IMR-90 (cell line): ENCODE measurements around the gene OR6S1. TPM values are rescaled to one million over a fixed set of nuclear protein-coding genes. Genes with fewer than 3 reads are reported as not detected.

Source experiments
- ATAC-seq: fragments of 200-7000 bp; cut with Tn5 transposase; 2 replicates; pipeline ENCODE4 v1.9.1; 2020; ENCODE audit warnings: low read depth, mild to moderate bottlenecking, moderate library complexity
- BruUV-seq: library from RNA; stranded (reverse); fragments of 400-500 nt; replicated peaks from 2 replicates; lab custom pipeline; 2021; lab: Mats Ljungman, UMichigan
- CTCF ChIA-PET: fragments of 300-600 bp; formaldehyde crosslinking; extraction: SDS; loops from one replicate; lab custom pipeline; 2021; ENCODE audit warnings: antibody characterized with exemption; lab: Yijun Ruan, JAX
- POLR2A ChIA-PET: fragments of 300-600 bp; sonication (Branson Sonifier 250); formaldehyde crosslinking; loops from one replicate; lab custom pipeline; 2022; ENCODE audit warnings: antibody characterized with exemption; ENCODE audit not compliant: unreplicated experiment; lab: Charles Lee
- DNase-seq: peaks from one replicate; pipeline ENCODE4 v3.0.0; 2013
- H2AFZ ChIP-seq: replicated peaks from 2 replicates; pipeline ENCODE3; 2013; ENCODE audit warnings: low read length, mild to moderate bottlenecking; ENCODE audit not compliant: poor library complexity
- H2AK5ac ChIP-seq: 2 replicates; pipeline ENCODE4 v1.6.1; 2013; ENCODE audit warnings: low read depth, low read length, inconsistent platforms
- H2AK9ac ChIP-seq: replicated peaks from 2 replicates; pipeline ENCODE3; 2013; ENCODE audit warnings: mild to moderate bottlenecking, low read depth, low read length, moderate library complexity; ENCODE audit not compliant: poor library complexity
- H2BK120ac ChIP-seq: 2 replicates; pipeline ENCODE4 v1.6.1; 2013; ENCODE audit warnings: low read depth, low read length, inconsistent platforms
- H2BK15ac ChIP-seq: 3 replicates; pipeline ENCODE4 v1.6.1; 2013; ENCODE audit warnings: low read depth, low read length, inconsistent platforms
- H2BK20ac ChIP-seq: 2 replicates; pipeline ENCODE4 v1.6.1; 2013; ENCODE audit warnings: low read depth, mild to moderate bottlenecking, inconsistent platforms, low read length, moderate library complexity
- H2BK5ac ChIP-seq: 2 replicates; pipeline ENCODE4 v1.6.1; 2013; ENCODE audit warnings: mild to moderate bottlenecking, low read depth, low read length, inconsistent platforms; ENCODE audit not compliant: poor library complexity, severe bottlenecking
- H3K14ac ChIP-seq: replicated peaks from 2 replicates; pipeline ENCODE4 v1.6.1; 2013; ENCODE audit warnings: low read depth, low read length, inconsistent platforms
- H3K18ac ChIP-seq: 2 replicates; pipeline ENCODE4 v1.6.1; 2013; ENCODE audit warnings: low read depth, low read length, control low read depth
- H3K23ac ChIP-seq: 2 replicates; pipeline ENCODE4 v1.6.1; 2013; ENCODE audit warnings: low read depth, low read length, inconsistent platforms
- H3K27ac ChIP-seq: 2 replicates; pipeline ENCODE4 v1.5.1; 2013; ENCODE audit warnings: mild to moderate bottlenecking, control low read depth, low read length; ENCODE audit not compliant: insufficient read depth
- H3K27me3 ChIP-seq: 2 replicates; pipeline ENCODE4 v1.6.1; 2013; ENCODE audit warnings: low read length; ENCODE audit not compliant: control insufficient read depth, insufficient read depth
- H3K36me3 ChIP-seq: 2 replicates; pipeline ENCODE4 v1.6.1; 2013; ENCODE audit warnings: low read length, mixed read lengths; ENCODE audit not compliant: control insufficient read depth, insufficient read depth
- H3K4ac ChIP-seq: 2 replicates; pipeline ENCODE4 v1.6.1; 2013; ENCODE audit warnings: low read depth, low read length, inconsistent platforms
- H3K4me1 ChIP-seq: 2 replicates; pipeline ENCODE4 v1.6.1; 2013; ENCODE audit warnings: low read length, mixed read lengths; ENCODE audit not compliant: control insufficient read depth, insufficient read depth
- H3K4me2 ChIP-seq: 2 replicates; pipeline ENCODE4 v1.6.1; 2013; ENCODE audit warnings: low read depth, mild to moderate bottlenecking, control low read depth, low read length, moderate library complexity
- H3K4me3 ChIP-seq: 2 replicates; pipeline ENCODE4 v1.5.1; 2013; ENCODE audit warnings: low read depth, mild to moderate bottlenecking, control low read depth, low read length, moderate library complexity; ENCODE audit not compliant: insufficient read depth
- H3K56ac ChIP-seq: 2 replicates; pipeline ENCODE4 v1.6.1; 2013; ENCODE audit warnings: low read length, inconsistent platforms; ENCODE audit not compliant: insufficient read depth; ENCODE audit errors: extremely low read depth
- H3K79me1 ChIP-seq, 2 experiments: 2 replicates each; pipeline ENCODE4 v1.6.1; 2013; ENCODE audit warnings: low read length in 2 of 2, inconsistent platforms in 1 of 2, low read depth in 1 of 2
- H3K9ac ChIP-seq: 2 replicates; pipeline ENCODE4 v1.6.1; 2013; ENCODE audit warnings: low read depth, low read length, control low read depth
- H3K9me1 ChIP-seq: 2 replicates; pipeline ENCODE4 v1.6.1; 2013; ENCODE audit warnings: low read length, inconsistent platforms; ENCODE audit not compliant: insufficient read depth
- H3K9me3 ChIP-seq: 2 replicates; pipeline ENCODE4 v1.6.1; 2013; ENCODE audit warnings: low read length; ENCODE audit not compliant: control insufficient read depth, insufficient read depth
- H4K20me1 ChIP-seq: 2 replicates; pipeline ENCODE4 v1.6.1; 2013; ENCODE audit warnings: low read length, inconsistent platforms; ENCODE audit not compliant: insufficient read depth
- H4K5ac ChIP-seq: 2 replicates; pipeline ENCODE4 v1.6.1; 2013; ENCODE audit warnings: mild to moderate bottlenecking, low read depth, low read length, control low read depth
- H4K8ac ChIP-seq, 2 experiments: 2 replicates each; pipeline ENCODE4 v1.6.1; 2013; ENCODE audit warnings: low read depth in 2 of 2, low read length in 2 of 2, control low read depth in 1 of 2, inconsistent platforms in 1 of 2
- H4K91ac ChIP-seq: 2 replicates; pipeline ENCODE4 v1.6.1; 2013; ENCODE audit warnings: low read depth, low read length, inconsistent platforms; ENCODE audit not compliant: insufficient read depth
- MAZ ChIP-seq: IDR thresholded peaks from 2 replicates; pipeline ENCODE4 v1.6.1; 2012; ENCODE audit warnings: low read depth, mild to moderate bottlenecking, low read length, improper control_type of control experiment, moderate library complexity, borderline replicate concordance
- WGBS, 2 experiments: methylation state at CpG; one replicate each; pipeline versions ENCODE4 v1.1.5 to v1.1.7; 2013; ENCODE audit warnings: missing lambda C conversion rate in 2 of 2; ENCODE audit not compliant: insufficient read length in 1 of 2; ENCODE audit errors: extremely low coverage in 2 of 2; 5-methylcytosine and 5-hydroxymethylcytosine counted together
- dilution Hi-C: fragments of 300-500 bp; cut with HindIII; formaldehyde crosslinking; loops from one replicate; pipeline ENCODE4 v1.14.3; 2018; ENCODE audit warnings: low sequenced_read_pairs; ENCODE audit not compliant: unreplicated experiment
- in situ Hi-C: fragments of 300-500 bp; cut with MboI; formaldehyde crosslinking; loops from 3 replicates; pipeline ENCODE4 v1.14.3; 2019; ENCODE audit warnings: low sequenced_read_pairs, inconsistent platforms, mixed read lengths
- intact Hi-C: fragments of 100-400 bp; cut with micrococcal nuclease; formaldehyde crosslinking; loops from 2 replicates; pipeline ENCODE4 v1.10.0; 2022
- polyA plus RNA-seq, 3 experiments: library from polyadenylated mRNA; depleted of rRNA; stranded (reverse); fragments of >200 nt; gene quantifications; 2 replicates each; pipeline ENCODE4 v1.2.3, GENCODE V29; 2012; ENCODE audit warnings: low replicate concordance in 1 of 3
- total RNA-seq: library from RNA; depleted of rRNA; stranded (reverse); fragments of >200 nt; gene quantifications from 2 replicates; pipeline ENCODE4 v1.2.3, GENCODE V29; 2012
- TF ChIP-seq, protein P1 (sequence below): fragments of 150-350 bp; IDR thresholded peaks from 2 replicates; pipeline ENCODE4 v1.6.1; 2017; ENCODE audit warnings: mild to moderate bottlenecking, antibody characterized with exemption, low read length, low read depth

The OR6S1 gene
- total and polyA plus RNA-seq, 2 of the 4 experiments (the other 2 are of a cell fraction) = not detected

DNA sequence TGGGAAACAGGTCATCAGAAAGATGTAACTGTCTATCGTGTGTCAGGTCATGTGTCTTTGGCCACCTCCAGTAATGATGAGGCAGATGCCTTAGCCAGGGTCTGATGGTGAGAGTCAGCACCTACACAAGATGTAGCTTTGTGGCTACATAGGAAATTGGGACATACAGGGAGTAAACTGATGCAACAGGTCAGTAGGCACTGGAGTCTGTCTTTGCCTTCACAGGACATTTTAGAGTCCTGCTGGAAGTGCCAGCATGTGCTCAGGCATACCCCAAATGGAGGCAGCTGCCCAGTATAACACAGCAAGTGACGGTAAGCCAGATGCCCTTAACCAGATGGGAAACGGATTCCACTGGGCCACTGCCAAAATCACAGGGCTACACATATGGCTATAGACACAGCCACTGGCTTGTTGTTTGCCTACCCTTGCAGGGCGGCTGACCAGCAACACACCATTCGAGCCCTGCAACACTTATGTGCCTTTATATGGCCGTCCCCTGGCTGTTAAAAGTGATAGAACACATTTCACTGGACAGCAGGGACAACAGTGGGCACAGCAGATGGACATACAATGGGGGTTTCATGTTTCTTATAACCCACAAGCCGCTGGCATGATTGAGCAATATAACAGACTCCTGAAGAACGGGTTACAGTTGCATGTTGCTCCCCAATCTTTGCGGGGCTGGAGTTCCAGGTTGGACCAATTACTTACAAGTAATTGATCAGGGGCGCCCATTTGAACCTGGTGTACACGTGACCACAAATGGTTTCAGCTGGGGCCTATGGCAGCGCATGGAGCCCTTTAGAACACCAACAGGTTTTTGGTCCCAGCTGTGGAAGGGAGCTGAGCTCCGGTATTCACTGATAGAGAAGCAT lies 37.4 kb downstream of the OR6S1 start:
- Histone ChIP-seq H2BK15ac (no peak overlapping the region), H3K4me1 (no peaks in the 10 kb centered on the region), H3K14ac (no peak overlapping the region), H4K5ac (no peak overlapping the region), H3K27ac (no peak overlapping the region), H3K27me3 (no peaks in the 10 kb centered on the region), H2BK5ac (no peak overlapping the region), H3K18ac (no peak overlapping the region), H4K91ac (no peak overlapping the region), H3K4me3 (no peak overlapping the region), H3K9me3 (no peaks in the 10 kb centered on the region), H2AK5ac (no peak overlapping the region), H3K36me3 (no peaks in the 10 kb centered on the region), H3K9ac (no peak overlapping the region), H2AFZ (no peak overlapping the region), H3K79me1 (no peaks in the 10 kb centered on the region), H3K56ac (no peak overlapping the region), H2AK9ac (no peak overlapping the region), H4K20me1 (no peaks in the 10 kb centered on the region), H3K4ac (no peak overlapping the region), H2BK120ac (no peak overlapping the region), H2BK20ac (no peak overlapping the region), H4K8ac (no peak overlapping the region), H3K23ac (no peak overlapping the region), H3K4me2 (no peak overlapping the region), H3K9me1 (no peaks in the 10 kb centered on the region)
- in situ Hi-C loops = no loop called here
- dilution Hi-C loops = no loop called here
- no peak for ATAC-seq
- intact Hi-C loops = no loop called here
- DNase-seq = no peak
- BruUV-seq = no TSS peak
- no peak for TF ChIP-seq MAZ
- TF ChIP-seq, protein P1, sequence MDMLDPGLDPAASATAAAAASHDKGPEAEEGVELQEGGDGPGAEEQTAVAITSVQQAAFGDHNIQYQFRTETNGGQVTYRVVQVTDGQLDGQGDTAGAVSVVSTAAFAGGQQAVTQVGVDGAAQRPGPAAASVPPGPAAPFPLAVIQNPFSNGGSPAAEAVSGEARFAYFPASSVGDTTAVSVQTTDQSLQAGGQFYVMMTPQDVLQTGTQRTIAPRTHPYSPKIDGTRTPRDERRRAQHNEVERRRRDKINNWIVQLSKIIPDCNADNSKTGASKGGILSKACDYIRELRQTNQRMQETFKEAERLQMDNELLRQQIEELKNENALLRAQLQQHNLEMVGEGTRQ = no peak
- ChIA-PET POLR2A (no interaction called here), CTCF (no interaction called here)
- WGBS, 2 experiments = 50% methylated on average over 5 of the region's 13 CpGs; no CpG with 5 or more reads in 1 of the 2 experiments
